ENCODE results near the gene SLC7A9.
"Not testable (repeated sequence)": the region's sequence is repeated elsewhere in the genome, so short reads cannot be mapped to it uniquely, and the experiment has no call there.

DNA sequence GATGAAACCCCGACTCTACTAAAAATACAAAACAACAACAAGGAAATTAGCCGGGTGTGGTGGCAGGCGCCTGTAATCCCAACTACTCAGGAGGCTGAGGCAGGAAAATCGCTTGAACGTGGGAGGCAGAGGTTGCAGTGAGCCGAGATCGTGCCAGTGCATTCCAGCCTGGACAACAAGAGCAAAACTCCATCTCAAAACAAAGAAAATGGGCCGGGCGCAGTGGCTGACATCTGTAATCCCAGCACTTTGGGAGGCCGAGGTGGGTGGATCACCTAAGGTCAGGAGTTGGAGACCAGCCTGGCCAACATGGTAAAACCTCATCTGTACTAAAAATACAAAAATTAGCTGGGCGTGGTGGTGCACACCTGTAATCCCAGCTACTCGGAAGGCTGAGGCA, 37.5 kb downstream of the SLC7A9 start:
- TF ChIP-seq, protein P1, sequence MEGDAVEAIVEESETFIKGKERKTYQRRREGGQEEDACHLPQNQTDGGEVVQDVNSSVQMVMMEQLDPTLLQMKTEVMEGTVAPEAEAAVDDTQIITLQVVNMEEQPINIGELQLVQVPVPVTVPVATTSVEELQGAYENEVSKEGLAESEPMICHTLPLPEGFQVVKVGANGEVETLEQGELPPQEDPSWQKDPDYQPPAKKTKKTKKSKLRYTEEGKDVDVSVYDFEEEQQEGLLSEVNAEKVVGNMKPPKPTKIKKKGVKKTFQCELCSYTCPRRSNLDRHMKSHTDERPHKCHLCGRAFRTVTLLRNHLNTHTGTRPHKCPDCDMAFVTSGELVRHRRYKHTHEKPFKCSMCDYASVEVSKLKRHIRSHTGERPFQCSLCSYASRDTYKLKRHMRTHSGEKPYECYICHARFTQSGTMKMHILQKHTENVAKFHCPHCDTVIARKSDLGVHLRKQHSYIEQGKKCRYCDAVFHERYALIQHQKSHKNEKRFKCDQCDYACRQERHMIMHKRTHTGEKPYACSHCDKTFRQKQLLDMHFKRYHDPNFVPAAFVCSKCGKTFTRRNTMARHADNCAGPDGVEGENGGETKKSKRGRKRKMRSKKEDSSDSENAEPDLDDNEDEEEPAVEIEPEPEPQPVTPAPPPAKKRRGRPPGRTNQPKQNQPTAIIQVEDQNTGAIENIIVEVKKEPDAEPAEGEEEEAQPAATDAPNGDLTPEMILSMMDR (IDR thresholded peaks at IDR 0.05): not testable (repeated sequence)
- TF ChIP-seq POLR2A (IDR thresholded peaks at IDR 0.05): not testable (repeated sequence)
